A549 (cell line): ENCODE data around the gene TMTC2.

ENCODE experiments used
- EHMT2 ChIP-seq: fragments of 200-600 bp; sonication (generic); IDR thresholded peaks from 2 replicates; pipeline ENCODE4 v1.6.1; 2016; ENCODE audit warnings: antibody characterized with exemption, low read depth, mild to moderate bottlenecking, moderate library complexity
- KDM1A ChIP-seq: fragments of 200-600 bp; sonication (generic); IDR thresholded peaks from 2 replicates; pipeline ENCODE4 v1.6.1; 2016; ENCODE audit warnings: low read depth, mild to moderate bottlenecking
- RAD21 ChIP-seq, 2 experiments: fragments of >200 bp in 1 of 2; sonication (Bioruptor Twin) in 1 of 2; formaldehyde crosslinking in 1 of 2; IDR thresholded peaks in 1 of 2; conservative IDR thresholded peaks in 1 of 2; 2 replicates in 1 of 2; 3 replicates in 1 of 2; pipeline ENCODE4 v1.6.1; 2012 to 2018; ENCODE audit warnings: inconsistent platforms in 1 of 2
- ZFP36 ChIP-seq: fragments of 450-650 bp; IDR thresholded peaks from 2 replicates; pipeline ENCODE4 v1.6.1; 2014; ENCODE audit warnings: borderline replicate concordance; ENCODE audit not compliant: partially characterized antibody

GRCh38 chr12:83040339-83040738 lies 353.6 kb downstream of the TMTC2 start:
- TF ChIP-seq RAD21 (conservative IDR thresholded peaks at IDR 0.05 in 1 of 2, IDR thresholded peaks at IDR 0.05 in 1 of 2) (no peak), KDM1A (no peak), EHMT2 (no peak), ZFP36 (no peak)
